Stimulated activated CD4-positive, alpha-beta T cell treated with anti-CD3 and anti-CD28 coated beads, Interleukin-4, amount 100 ng/mL, for 24 hours (primary cell): ENCODE data around the gene PEX11G.

ENCODE experiments used
- DNase-seq: peaks from one replicate; pipeline ENCODE4 v3.0.0-alpha.2; 2020

Gene PEX11G

GRCh38 chr19:7492558-7492957 is 3.7 kb upstream of the PEX11G start:
- DNase-seq: no peak

GRCh38 chr19:7492142-7492541 is 3.3 kb upstream of the PEX11G start:
- DNase-seq: peak; percentile 44

- DNase-seq: no peak
These were observed 792 bp upstream of the PEX11G start for GRCh38 chr19:7489609-7490044.

GRCh38 chr19:7486923-7487322 is 1.9 kb downstream of the PEX11G start:
- DNase-seq: no peak

GRCh38 chr19:7483720-7484201 is 5.1 kb downstream of the PEX11G start:
- no peak for DNase-seq

- DNase-seq: no peak
These were observed 6.0 kb downstream of the PEX11G start for GRCh38 chr19:7482584-7483439.

- no peak for DNase-seq
These were observed 7.9 kb downstream of the PEX11G start for GRCh38 chr19:7480970-7481255.

- no peak for DNase-seq
These were observed 8.4 kb downstream of the PEX11G start for GRCh38 chr19:7480222-7480969.

GRCh38 chr19:7478843-7479227 is 10.0 kb downstream of the PEX11G start:
- DNase-seq: no peak

GRCh38 chr19:7478173-7478842 is 10.5 kb downstream of the PEX11G start:
- no peak for DNase-seq

GRCh38 chr19:7477758-7478157 is 11.1 kb downstream of the PEX11G start:
- DNase-seq: no peak

GRCh38 chr19:7476777-7477494 is 11.9 kb downstream of the PEX11G start:
- no peak for DNase-seq

GRCh38 chr19:7476241-7476640 is 12.6 kb downstream of the PEX11G start:
- DNase-seq: no peak

GRCh38 chr19:7475665-7476064 is 13.2 kb downstream of the PEX11G start:
- no peak for DNase-seq

GRCh38 chr19:7471696-7472615 is 16.9 kb downstream of the PEX11G start:
- DNase-seq: no peak

GRCh38 chr19:7470540-7471305 is 18.1 kb downstream of the PEX11G start:
- no peak for DNase-seq

- no peak for DNase-seq
These were observed 19.1 kb downstream of the PEX11G start for GRCh38 chr19:7469669-7470285.

- DNase-seq: no peak
These were observed 20.0 kb downstream of the PEX11G start for GRCh38 chr19:7468840-7469239.

GRCh38 chr19:7467009-7467989 is 21.5 kb downstream of the PEX11G start:
- no peak for DNase-seq
